ENCODE results near the gene LSG1. TPM values are rescaled to one million over a fixed set of nuclear protein-coding genes. Genes with fewer than 3 reads are reported as not detected.

The LSG1 gene
- total and polyA plus RNA-seq, 2 donors from 2014 or later = 14.8 to 33.3 TPM

GRCh38 chr3:194618858-194619608 lies 53.0 kb downstream of the LSG1 start:
- Histone ChIP-seq H3K27me3 (ENCODE audit: control insufficient read depth, insufficient read depth, low read length) (no peaks in the 10 kb centered on the region), H3K4me3 (ENCODE audit: low read length in 3 of 3) (no peak overlapping the region), H3K36me3 (ENCODE audit: control insufficient read depth in 2 of 3, insufficient read depth in 3 of 3, low read length in 3 of 3) (no peaks in the 10 kb centered on the region), H3K4me1 (ENCODE audit: control insufficient read depth in 2 of 3, insufficient read depth in 2 of 3, low read depth in 1 of 3, low read length in 3 of 3) (no peaks in the 10 kb centered on the region), H3K9me3 (ENCODE audit: control insufficient read depth in 2 of 3, insufficient read depth in 1 of 3, low read length in 3 of 3) (no peaks in the 10 kb centered on the region), H3K9ac (ENCODE audit: low read length in 3 of 3) (no peak overlapping the region), H3K27ac (ENCODE audit: low read depth in 2 of 2, low read length in 2 of 2) (no peak overlapping the region)
- DNase-seq = peak in 1 of 5 donors; percentile 43
- no peak for FAIRE-seq
- intact Hi-C loops (cut with DNase I) = no loop called here
- TF ChIP-seq CTCF (IDR thresholded peaks at IDR 0.05; ENCODE audit: borderline replicate concordance, extremely low read depth, insufficient read depth) = no peak

DNA sequence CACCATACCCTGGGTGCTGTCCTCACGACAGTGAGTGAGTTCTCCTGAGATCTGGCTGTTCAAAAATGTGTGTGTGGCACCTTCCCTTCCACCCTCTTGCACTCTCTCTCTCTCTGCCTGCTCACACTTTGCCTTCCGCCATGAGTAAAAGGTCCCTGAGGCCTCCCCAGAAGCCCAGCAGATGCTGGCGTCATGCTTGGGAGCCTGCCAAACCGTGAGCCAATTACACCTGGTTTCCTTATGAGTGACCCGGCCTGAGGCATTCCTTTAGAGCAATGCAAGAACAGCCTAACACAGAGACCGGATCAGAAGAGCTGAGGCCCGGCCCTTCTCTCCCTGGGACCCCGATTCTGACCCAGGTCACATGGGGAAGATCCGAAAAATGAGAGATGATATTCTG lies 54.2 kb downstream of the LSG1 start:
- Histone ChIP-seq H3K27ac (ENCODE audit: low read depth in 2 of 2, low read length in 2 of 2) (no peak overlapping the region), H3K36me3 (ENCODE audit: control insufficient read depth in 2 of 3, insufficient read depth in 3 of 3, low read length in 3 of 3) (no peaks in the 10 kb centered on the region), H3K4me3 (ENCODE audit: low read length in 3 of 3) (no peak overlapping the region), H3K4me1 (ENCODE audit: control insufficient read depth in 2 of 3, insufficient read depth in 2 of 3, low read depth in 1 of 3, low read length in 3 of 3) (no peaks in the 10 kb centered on the region), H3K9ac (ENCODE audit: low read length in 3 of 3) (no peak overlapping the region), H3K27me3 (ENCODE audit: control insufficient read depth, insufficient read depth, low read length) (no peaks in the 10 kb centered on the region), H3K9me3 (ENCODE audit: control insufficient read depth in 2 of 3, insufficient read depth in 1 of 3, low read length in 3 of 3) (no peaks in the 10 kb centered on the region)
- no peak for FAIRE-seq
- intact Hi-C loops (cut with DNase I) = no loop called here
- no peak for TF ChIP-seq CTCF (IDR thresholded peaks at IDR 0.05; ENCODE audit: borderline replicate concordance, extremely low read depth, insufficient read depth)
- no peak for DNase-seq

GRCh38 chr3:194617143-194617671 lies 54.8 kb downstream of the LSG1 start:
- Histone ChIP-seq H3K9ac (ENCODE audit: low read length in 3 of 3) (no peak overlapping the region), H3K36me3 (ENCODE audit: control insufficient read depth in 2 of 3, insufficient read depth in 3 of 3, low read length in 3 of 3) (no peaks in the 10 kb centered on the region), H3K4me1 (ENCODE audit: control insufficient read depth in 2 of 3, insufficient read depth in 2 of 3, low read depth in 1 of 3, low read length in 3 of 3) (no peaks in the 10 kb centered on the region), H3K27ac (ENCODE audit: low read depth in 2 of 2, low read length in 2 of 2) (no peak overlapping the region), H3K9me3 (ENCODE audit: control insufficient read depth in 2 of 3, insufficient read depth in 1 of 3, low read length in 3 of 3) (no peaks in the 10 kb centered on the region), H3K4me3 (ENCODE audit: low read length in 3 of 3) (no peak overlapping the region), H3K27me3 (ENCODE audit: control insufficient read depth, insufficient read depth, low read length) (no peaks in the 10 kb centered on the region)
- DNase-seq = peak in 1 of 5 donors; percentile 46
- intact Hi-C loops (cut with DNase I) = no loop called here
- no peak for TF ChIP-seq CTCF (IDR thresholded peaks at IDR 0.05; ENCODE audit: borderline replicate concordance, extremely low read depth, insufficient read depth)
- no peak for FAIRE-seq

Data from kidney (tissue), 14 donors.